ENCODE results near the gene STXBP5L.

DNA sequence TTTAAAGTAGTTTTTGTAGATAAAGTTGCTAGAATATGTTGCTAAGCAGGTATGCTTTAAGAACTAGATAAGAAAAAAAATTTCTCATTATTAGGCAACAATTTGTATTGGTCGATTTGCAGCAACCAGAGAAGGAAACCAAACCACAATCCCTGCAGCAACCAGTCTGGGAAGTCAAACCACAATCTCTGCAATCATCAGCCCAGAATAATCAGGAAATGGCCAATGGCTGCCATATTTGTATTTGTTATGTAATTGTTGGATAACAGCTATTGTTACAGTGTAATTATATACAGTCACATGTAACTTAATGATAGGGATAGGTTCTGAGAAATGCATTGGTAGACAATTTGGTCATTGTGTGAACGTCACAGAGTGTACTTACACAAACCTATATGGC is 23.6 kb downstream of the STXBP5L start:
- TF ChIP-seq GATA2 (IDR thresholded peaks at IDR 0.05; ENCODE audit: low read depth, low read length) (no peak), GATA3 (IDR thresholded peaks at IDR 0.05; ENCODE audit: low read depth, low read length) (no peak)

Data from SH-SY5Y (cell line).